Liver (tissue), 9 donors: ENCODE results near the gene ABCC1. TPM values are rescaled to one million over a fixed set of nuclear protein-coding genes. Genes with fewer than 3 reads are reported as not detected.

ENCODE experiments used
- DNase-seq: peaks from one replicate; pipeline ENCODE4 v3.0.0-alpha.2; 2017; ENCODE audit warnings: low spot score
- H3K27ac ChIP-seq, 2 donors: one replicate each; pipeline ENCODE4 v1.7.0; 2013; ENCODE audit warnings: inconsistent platforms in 2 of 2, low read length in 2 of 2, control low read depth in 1 of 2, low read depth in 1 of 2, mild to moderate bottlenecking in 1 of 2
- H3K27me3 ChIP-seq, 4 donors: one replicate each; pipeline versions ENCODE4 v1.6.1 to v1.7.0; 2013; ENCODE audit warnings: low read length in 3 of 4, inconsistent platforms in 1 of 4, mild to moderate bottlenecking in 1 of 4, moderate library complexity in 1 of 4; ENCODE audit not compliant: control insufficient read depth in 4 of 4, insufficient read depth in 4 of 4
- H3K36me3 ChIP-seq, 4 donors: one replicate each; pipeline versions ENCODE4 v1.6.1 to v1.7.0; 2013; ENCODE audit warnings: low read length in 3 of 4, mild to moderate bottlenecking in 3 of 4, low read depth in 1 of 4, moderate library complexity in 1 of 4; ENCODE audit not compliant: control insufficient read depth in 4 of 4, insufficient read depth in 3 of 4
- H3K4me1 ChIP-seq, 4 donors: one replicate each; pipeline versions ENCODE4 v1.6.1 to v1.7.0; 2013; ENCODE audit warnings: low read length in 3 of 4, mild to moderate bottlenecking in 3 of 4, moderate library complexity in 1 of 4; ENCODE audit not compliant: control insufficient read depth in 4 of 4, insufficient read depth in 4 of 4
- H3K4me3 ChIP-seq, 3 donors: one replicate each; pipeline versions ENCODE4 v1.6.1 to v1.7.0; 2013; ENCODE audit warnings: low read length in 3 of 3, control low read depth in 1 of 3, low read depth in 1 of 3, mild to moderate bottlenecking in 1 of 3
- H3K9ac ChIP-seq, 2 donors: one replicate each; pipeline ENCODE4 v1.7.0; 2013; ENCODE audit warnings: low read length in 2 of 2, mild to moderate bottlenecking in 2 of 2, moderate library complexity in 2 of 2, control low read depth in 1 of 2, low read depth in 1 of 2
- H3K9me3 ChIP-seq, 4 donors: one replicate each; pipeline versions ENCODE4 v1.6.1 to v1.7.0; 2013; ENCODE audit warnings: low read length in 3 of 4; ENCODE audit not compliant: control insufficient read depth in 4 of 4
- EGR1 ChIP-seq, 2 donors: IDR thresholded peaks; 2 replicates each; pipeline ENCODE4 v1.6.1; 2016 to 2018; ENCODE audit warnings: antibody characterized with exemption in 2 of 2, low read depth in 2 of 2
- FOXA2 ChIP-seq: IDR thresholded peaks from 2 replicates; pipeline ENCODE4 v1.6.1; 2016; ENCODE audit warnings: antibody characterized with exemption
- GABPA ChIP-seq, 2 donors: IDR thresholded peaks in 1 of 2; conservative IDR thresholded peaks in 1 of 2; 2 replicates each; pipeline ENCODE4 v1.6.1; 2016; ENCODE audit warnings: antibody characterized with exemption in 2 of 2, mild to moderate bottlenecking in 1 of 2, moderate library complexity in 1 of 2
- HNF4A ChIP-seq, 2 donors: conservative IDR thresholded peaks; 2 replicates each; pipeline ENCODE4 v1.6.1; 2016; ENCODE audit warnings: antibody characterized with exemption in 2 of 2, mild to moderate bottlenecking in 2 of 2
- MAX ChIP-seq: IDR thresholded peaks from 2 replicates; pipeline ENCODE4 v1.6.1; 2016; ENCODE audit warnings: antibody characterized with exemption
- RAD21 ChIP-seq, 2 donors: IDR thresholded peaks; 2 replicates each; pipeline ENCODE4 v1.6.1; 2016; ENCODE audit warnings: antibody characterized with exemption in 2 of 2, mild to moderate bottlenecking in 2 of 2
- REST ChIP-seq: IDR thresholded peaks from 2 replicates; pipeline ENCODE4 v1.6.1; 2016; ENCODE audit warnings: antibody characterized with exemption, mild to moderate bottlenecking
- RXRA ChIP-seq, 2 donors: IDR thresholded peaks; 2 replicates each; pipeline ENCODE4 v1.6.1; 2017 to 2018; ENCODE audit warnings: antibody characterized with exemption in 2 of 2, mild to moderate bottlenecking in 1 of 2
- SP1 ChIP-seq: IDR thresholded peaks from 2 replicates; pipeline ENCODE4 v1.6.1; 2018; ENCODE audit warnings: antibody characterized with exemption, mild to moderate bottlenecking
- TAF1 ChIP-seq: conservative IDR thresholded peaks from 2 replicates; pipeline ENCODE4 v1.6.1; 2016; ENCODE audit warnings: antibody characterized with exemption, mild to moderate bottlenecking
- ZBTB33 ChIP-seq: IDR thresholded peaks from 2 replicates; pipeline ENCODE4 v1.6.1; 2016; ENCODE audit warnings: antibody characterized with exemption
- WGBS: extraction: QIAGEN DNeasy Blood & Tissue Kit; methylation state at CpG from one replicate; pipeline ENCODE4 v1.1.7; 2013; 5-methylcytosine and 5-hydroxymethylcytosine counted together
- polyA plus RNA-seq, 2 donors: library from polyadenylated mRNA; stranded (reverse) in 1 of 2; unstranded in 1 of 2; fragments of 200-250 nt in 1 of 2; fragments of >200 nt in 1 of 2; fragmentation: Nextera tagmentation in 1 of 2; extraction: Ambion mirVana in 1 of 2; gene quantifications; one replicate each; pipeline versions ENCODE4 v1.2.1 to v1.2.3, GENCODE V29; 2013 to 2015
- total RNA-seq, 2 donors: library from RNA; depleted of rRNA; stranded (reverse); fragments of >200 nt; gene quantifications; one replicate each; pipeline ENCODE4 v1.2.3, GENCODE V29; 2014
- donor health status: healthy.
- donor health status: healthy.
- donor health status: healthy.
- donor health status: healthy.
- donor health status: healthy.

The ABCC1 gene
- total and polyA plus RNA-seq, 4 donors, result 0.85 to 7.7 (median 4.2) TPM

GRCh38 chr16:16139806-16140205, 190.4 kb downstream of the ABCC1 start (continued):
- TF ChIP-seq REST (no peak), EGR1 (IDR thresholded peaks at IDR 0.05; ENCODE audit: low read depth in 2 of 2) (no peak)

- no peak for TF ChIP-seq SP1
- TF ChIP-seq GABPA (IDR thresholded peaks at IDR 0.05 in 1 of 2, conservative IDR thresholded peaks at IDR 0.05 in 1 of 2), result no peak
- TF ChIP-seq MAX, result no peak
- TF ChIP-seq RAD21 (IDR thresholded peaks at IDR 0.05), result no peak
- no peak for TF ChIP-seq RXRA (IDR thresholded peaks at IDR 0.05)
- TF ChIP-seq FOXA2, result no peak
- TF ChIP-seq ZBTB33, result no peak
- no peaks in the 10 kb centered on the region for H3K27me3 ChIP-seq
- no peak for DNase-seq
- WGBS, result 95% methylated on average over 4 of the region's 4 CpGs
- H3K9ac ChIP-seq, result no peak overlapping the region
- H3K9me3 ChIP-seq, result no peaks in the 10 kb centered on the region
- no peak overlapping the region for H3K4me3 ChIP-seq
- H3K27ac ChIP-seq, result no peak overlapping the region
- H3K36me3 ChIP-seq, result peaks cover 0 to 3% (median 2%) of the 10 kb centered on the region in 4 donors
- no peaks in the 10 kb centered on the region for H3K4me1 ChIP-seq
Observed at GRCh38 chr16:16140537-16140936, 191.1 kb downstream of the ABCC1 start.

- peaks cover 0 to 3% (median 2%) of the 10 kb centered on the region in 4 donors for H3K36me3 ChIP-seq
- no peak overlapping the region for H3K9ac ChIP-seq
- peaks cover 0 to 2% (median 0%) of the 10 kb centered on the region in 4 donors for H3K4me1 ChIP-seq
- H3K27ac ChIP-seq, result no peak overlapping the region
- DNase-seq, result no peak
- H3K9me3 ChIP-seq, result no peaks in the 10 kb centered on the region
- no peak for TF ChIP-seq TAF1
- TF ChIP-seq HNF4A (conservative IDR thresholded peaks at IDR 0.05), result no peak
- no peak for TF ChIP-seq FOXA2
- TF ChIP-seq RXRA (IDR thresholded peaks at IDR 0.05), result no peak
- 97% methylated on average over 11 of the region's 11 CpGs for WGBS
- H3K27me3 ChIP-seq, result no peaks in the 10 kb centered on the region
- no peak overlapping the region for H3K4me3 ChIP-seq
Observed at GRCh38 chr16:16141141-16141540, 191.7 kb downstream of the ABCC1 start.
